Keratinocyte (primary cell): ENCODE data around the gene NOX5. TPM values are rescaled to one million over a fixed set of nuclear protein-coding genes. Genes with fewer than 3 reads are reported as not detected.

Experiments
- DNase-seq: peaks from one replicate; pipeline ENCODE4 v3.0.0-alpha.2; 2011; ENCODE audit warnings: low read depth, missing footprints, low spot score
- FAIRE-seq: peaks from 2 replicates; lab custom pipeline; 2011; peaks lifted over from hg19 to GRCh38; lab: Jason Lieb, UNC
- H2AFZ ChIP-seq: 2 replicates; pipeline ENCODE4 v1.6.0; 2012; ENCODE audit warnings: low read length, control low read depth, inconsistent platforms; ENCODE audit not compliant: control insufficient read depth
- H3K27ac ChIP-seq: 2 replicates; pipeline ENCODE4 v1.5.1; 2011; ENCODE audit warnings: low read length; ENCODE audit not compliant: control insufficient read depth, insufficient read depth
- H3K27me3 ChIP-seq: 3 replicates; pipeline ENCODE4 v1.6.0; 2011; ENCODE audit warnings: low read length; ENCODE audit not compliant: control insufficient read depth, insufficient read depth; ENCODE audit errors: extremely low read depth
- H3K36me3 ChIP-seq, 2 experiments: 2 replicates in 1 of 2; 3 replicates in 1 of 2; pipeline ENCODE4 v1.5.1; 2011; ENCODE audit warnings: low read length in 2 of 2, mild to moderate bottlenecking in 1 of 2; ENCODE audit not compliant: control insufficient read depth in 2 of 2, insufficient read depth in 2 of 2; ENCODE audit errors: extremely low read depth in 1 of 2
- H3K4me1 ChIP-seq: 3 replicates; pipeline ENCODE4 v1.5.1; 2011; ENCODE audit warnings: low read length; ENCODE audit not compliant: control insufficient read depth, insufficient read depth; ENCODE audit errors: extremely low read depth
- H3K4me2 ChIP-seq: 3 replicates; pipeline ENCODE4 v1.6.0; 2011; ENCODE audit warnings: low read depth, low read length; ENCODE audit not compliant: control insufficient read depth, insufficient read depth; ENCODE audit errors: extremely low read depth
- H3K4me3 ChIP-seq, 3 experiments: fragments of 200-600 bp in 1 of 3; sonication (generic) in 1 of 3; 2 replicates in 2 of 3; 3 replicates in 1 of 3; pipeline ENCODE4 v1.5.1; 2011 to 2016; ENCODE audit warnings: low read length in 3 of 3, mild to moderate bottlenecking in 3 of 3, control low read depth in 2 of 3, inconsistent platforms in 1 of 3, low read depth in 1 of 3, mixed read lengths in 1 of 3, mixed run types in 1 of 3, moderate library complexity in 1 of 3; ENCODE audit not compliant: control insufficient read depth in 2 of 3, insufficient read depth in 2 of 3; ENCODE audit errors: extremely low read depth in 1 of 3
- H3K79me2 ChIP-seq: 2 replicates; pipeline ENCODE4 v1.6.0; 2012; ENCODE audit warnings: low read length; ENCODE audit not compliant: control insufficient read depth, insufficient read depth
- H3K9ac ChIP-seq: 3 replicates; pipeline ENCODE4 v1.6.0; 2011; ENCODE audit warnings: low read length; ENCODE audit not compliant: control insufficient read depth, insufficient read depth; ENCODE audit errors: extremely low read depth
- H3K9me1 ChIP-seq: 3 replicates; pipeline ENCODE4 v1.6.0; 2011; ENCODE audit warnings: low read length; ENCODE audit not compliant: control insufficient read depth, insufficient read depth; ENCODE audit errors: extremely low read depth
- H3K9me3 ChIP-seq: 2 replicates; pipeline ENCODE4 v1.5.1; 2012; ENCODE audit warnings: low read depth, low read length; ENCODE audit not compliant: control insufficient read depth
- H4K20me1 ChIP-seq: 3 replicates; pipeline ENCODE4 v1.6.0; 2011; ENCODE audit warnings: low read length; ENCODE audit not compliant: control insufficient read depth, insufficient read depth; ENCODE audit errors: extremely low read depth
- CTCF ChIP-seq, 3 experiments: IDR thresholded peaks in 1 of 3; conservative IDR thresholded peaks in 1 of 3; optimal IDR thresholded peaks in 1 of 3; 2 replicates in 2 of 3; 3 replicates in 1 of 3; pipeline versions ENCODE3 to v1.5.1; 2011; ENCODE audit warnings: low read length in 3 of 3, mild to moderate bottlenecking in 3 of 3, moderate library complexity in 2 of 3, control low read depth in 1 of 3, inconsistent platforms in 1 of 3; ENCODE audit not compliant: insufficient read depth in 2 of 3; ENCODE audit errors: extremely low read depth in 1 of 3
- EZH2 ChIP-seq: IDR thresholded peaks from one replicate; pipeline ENCODE4 v1.6.1; 2012; ENCODE audit warnings: inconsistent platforms, mild to moderate bottlenecking, low read length, moderate library complexity
- dilution Hi-C: fragments of 300-500 bp; cut with MboI; formaldehyde crosslinking; loops from one replicate; pipeline ENCODE4 v1.7.0; 2020; ENCODE audit warnings: low sequenced_read_pairs; ENCODE audit not compliant: extremely low pct_ligation_motif_present
- polyA plus RNA-seq, 5 experiments: library from polyadenylated mRNA; depleted of rRNA in 3 of 5; stranded (reverse) in 3 of 5; stranded (forward) in 1 of 5; unstranded in 1 of 5; fragments of >200 nt; gene quantifications; 1 replicate in 1 of 5; 2 replicates in 3 of 5; 3 replicates in 1 of 5; pipeline versions ENCODE4 v1.2.1 to v1.2.3, GENCODE V29; 2011 to 2012; ENCODE audit warnings: missing spikeins in 2 of 5, low read depth in 1 of 5, low replicate concordance in 1 of 5

The NOX5 gene
- polyA plus RNA-seq, 1 donor (not counting 4 experiments of a cell fraction or from before 2014, with no cell fraction given) = 0.16 TPM

- TF ChIP-seq EZH2 (no peak), CTCF (optimal IDR thresholded peaks at IDR 0.05 in 1 of 3, IDR thresholded peaks at IDR 0.05 in 1 of 3, conservative IDR thresholded peaks at IDR 0.05 in 1 of 3; ENCODE audit: extremely low read depth in 1 of 3, insufficient read depth in 2 of 3, low read length in 3 of 3) (no peak)
- H3K4me3 ChIP-seq = no peak overlapping the region
- H4K20me1 ChIP-seq = no peaks in the 10 kb centered on the region
- H3K9ac ChIP-seq = no peak overlapping the region
- peaks cover 20% of the 10 kb centered on the region for H3K4me1 ChIP-seq
- no peaks in the 10 kb centered on the region for H3K9me3 ChIP-seq
- FAIRE-seq (no peak), DNase-seq (no peak)
- no peaks in the 10 kb centered on the region for H3K36me3 ChIP-seq
- H3K27me3 ChIP-seq = no peaks in the 10 kb centered on the region
- no peaks in the 10 kb centered on the region for H3K9me1 ChIP-seq
- no peak overlapping the region for H2AFZ ChIP-seq
- no peak overlapping the region for H3K4me2 ChIP-seq
- H3K79me2 ChIP-seq = no peaks in the 10 kb centered on the region
- no peak overlapping the region for H3K27ac ChIP-seq
- dilution Hi-C loops = no loop called here
Observed at GRCh38 chr15:69037482-69037881, 23.0 kb downstream of the NOX5 start.

- Histone ChIP-seq H3K36me3 (no peaks in the 10 kb centered on the region), H2AFZ (no peak overlapping the region), H3K4me1 (peaks cover 20% of the 10 kb centered on the region), H3K27ac (no peak overlapping the region), H3K4me3 (no peak overlapping the region), H3K9me3 (no peaks in the 10 kb centered on the region), H4K20me1 (no peaks in the 10 kb centered on the region), H3K4me2 (no peak overlapping the region), H3K9me1 (no peaks in the 10 kb centered on the region), H3K9ac (no peak overlapping the region), H3K79me2 (no peaks in the 10 kb centered on the region), H3K27me3 (no peaks in the 10 kb centered on the region)
- dilution Hi-C loops = no loop called here
- no peak for DNase-seq
- no peak for FAIRE-seq
- TF ChIP-seq CTCF (optimal IDR thresholded peaks at IDR 0.05 in 1 of 3, IDR thresholded peaks at IDR 0.05 in 1 of 3, conservative IDR thresholded peaks at IDR 0.05 in 1 of 3; ENCODE audit: extremely low read depth in 1 of 3, insufficient read depth in 2 of 3, low read length in 3 of 3) (no peak), EZH2 (no peak)
Observed at GRCh38 chr15:69037977-69038376, 23.5 kb downstream of the NOX5 start.
